ENCODE measurements around the gene ACAD11. TPM values are rescaled to one million over a fixed set of nuclear protein-coding genes. Genes with fewer than 3 reads are reported as not detected.

Gene ACAD11
- total RNA-seq, 1 donor from 2014 or later = 17.5 TPM

Other genes with a start within 250 kb of the ACAD11 start
- gene DNAJC13, start 242.3 kb downstream of the ACAD11 start, total RNA-seq = 59.0 TPM
- under 0.01 TPM for gene ACKR4, start 62.5 kb downstream of the ACAD11 start, total RNA-seq
- gene UBA5, start 520 bp upstream of the ACAD11 start, total RNA-seq = 86.3 TPM
- 14.5 TPM for gene NPHP3, start 62.6 kb upstream of the ACAD11 start, total RNA-seq